Measurements from ENCODE around the gene SP2. TPM values are rescaled to one million over a fixed set of nuclear protein-coding genes. Genes with fewer than 3 reads are reported as not detected.
A peak's percentile ranks its signal among the peaks of the same experiment; 100 is the strongest.

The SP2 gene
- total and polyA plus RNA-seq, 2 of the 13 experiments (the other 11 are each of a cell fraction or from before 2014, with no cell fraction given), result 1.4 to 4.8 TPM

- Histone ChIP-seq H3K9me3 (ENCODE audit: low read length) (no peaks in the 10 kb centered on the region), H3K9ac (ENCODE audit: insufficient read depth, low read depth, low read length) (no peak overlapping the region), H2AFZ (ENCODE audit: low read length) (no peak overlapping the region), H3K36me3 (replicated peaks in 1 of 2; ENCODE audit: control insufficient read depth in 1 of 2, insufficient read depth in 2 of 2, low read length in 2 of 2) (peaks cover 42 to 87% of the 10 kb centered on the region in 2 experiments), H3K79me2 (ENCODE audit: insufficient read depth, low read length) (no peaks in the 10 kb centered on the region), H3K4me2 (ENCODE audit: low read depth, low read length) (no peak overlapping the region), H3K27me3 (ENCODE audit: control insufficient read depth in 1 of 2, insufficient read depth in 2 of 2, low read length in 2 of 2) (no peaks in the 10 kb centered on the region), H4K20me1 (ENCODE audit: insufficient read depth, low read length) (peaks cover 5% of the 10 kb centered on the region; the same call in 1 of the 2 replicates), H3K27ac (ENCODE audit: extremely low read length, insufficient read depth, low read length) (no peak overlapping the region), H3K4me1 (ENCODE audit: insufficient read depth, low read length) (no peaks in the 10 kb centered on the region), H3K4me3 (replicated peaks in 1 of 3; ENCODE audit: insufficient read depth in 1 of 3, low read depth in 2 of 3, low read length in 3 of 3) (no peak overlapping the region)
- CTCF ChIA-PET (ENCODE audit: low intra/inter-chr PET ratio, low total read pairs), result interaction anchor here (1.1 to 2.1 kb wide), 3 partner anchors 9 to 40 kb away, joined by 4 to 17 read pairs (median 12); no protein-coding TSS in a partner anchor
- POLR2A ChIA-PET, result interaction anchor here (0.9 kb wide), 1 partner anchor 137 kb away, joined by 3 read pairs; no protein-coding TSS in a partner anchor
- FAIRE-seq (peak; percentile 65), DNase-seq (ENCODE audit: low spot score) (peak; percentile 51), ATAC-seq (peak; percentile 89)
- no TSS peak for BruUV-seq (replicated peaks)
- WGBS (ENCODE audit: low lambda C conversion rate), result 49% methylated on average over 7 of the region's 7 CpGs
- TF ChIP-seq SP1 (IDR thresholded peaks at IDR 0.05), result no peak
- peak; percentile 31; the same call in 1 of the 2 replicates for TF ChIP-seq SP1 (CRISPR knock-in tag; IDR thresholded peaks at IDR 0.05)
- TF ChIP-seq STAG1 (CRISPR knock-in tag; IDR thresholded peaks at IDR 0.05), result peak; percentile 76
- TF ChIP-seq PATZ1 (CRISPR knock-in tag; IDR thresholded peaks at IDR 0.05), result peak; percentile 72
- TF ChIP-seq ZNF574 (CRISPR knock-in tag; IDR thresholded peaks at IDR 0.05), result peak; percentile 52; the same call in 1 of the 2 replicates
- no peak for TF ChIP-seq ZNF792 (CRISPR knock-in tag; IDR thresholded peaks at IDR 0.05)
- 0 out of 2 replicates have a peak, but pooled peaks have one; percentile 73 for TF ChIP-seq ZNF572 (CRISPR knock-in tag; IDR thresholded peaks at IDR 0.05)
- TF ChIP-seq RAD21 (CRISPR knock-in tag; IDR thresholded peaks at IDR 0.05), result peak; percentile 81
- 0 out of 2 replicates have a peak, but pooled peaks have one; percentile 43 for TF ChIP-seq ZBTB7A (CRISPR knock-in tag; IDR thresholded peaks at IDR 0.05)
- peak; percentile 64 for TF ChIP-seq SMC3 (IDR thresholded peaks at IDR 0.05; ENCODE audit: low read length)
- 0 out of 2 replicates have a peak, but pooled peaks have one; percentile 26 for TF ChIP-seq HOXA3 (CRISPR knock-in tag; IDR thresholded peaks at IDR 0.05)
- TF ChIP-seq CTCF (CRISPR knock-in tag; IDR thresholded peaks at IDR 0.05), result peak; percentile 87
- TF ChIP-seq ONECUT2 (CRISPR knock-in tag; IDR thresholded peaks at IDR 0.05), result no peak
- no peak for TF ChIP-seq ZNF567 (CRISPR knock-in tag; IDR thresholded peaks at IDR 0.05; ENCODE audit: borderline replicate concordance)
- peak; percentile 68; the same call in 1 of the 2 replicates for TF ChIP-seq PITX1 (CRISPR knock-in tag; IDR thresholded peaks at IDR 0.05)
- TF ChIP-seq ZNF720 (CRISPR knock-in tag; IDR thresholded peaks at IDR 0.05), result no peak
- in situ Hi-C loops (cut with HindIII; ENCODE audit: extremely low pct_ligation_motif_present, low pct_unique_long_range_greater_than_20kb), result loop anchor here (5.0 kb wide), 1 partner anchor 39 kb away; no protein-coding TSS in a partner anchor
- intact Hi-C loops (cut with micrococcal nuclease; ENCODE audit: unreplicated experiment), result loop anchor here (1.0 kb wide), 1 partner anchor 40 kb away; no protein-coding TSS in a partner anchor
Observed at GRCh38 chr17:47978324-47978723, 82.3 kb downstream of the SP2 start.

Measured in HepG2 (cell line).